ENCODE measurements around the gene SCP2D1. TPM values are rescaled to one million over a fixed set of nuclear protein-coding genes. Genes with fewer than 3 reads are reported as not detected.
A peak's percentile ranks its signal among the peaks of the same experiment; 100 is the strongest.

Gene SCP2D1
- total RNA-seq, 4 donors from 2014 or later: not detected

- Histone ChIP-seq H3K36me3 (no peaks in the 10 kb centered on the region), H3K9me3 (no peaks in the 10 kb centered on the region), H3K27me3 (no peaks in the 10 kb centered on the region)
These were observed 22.8 kb upstream of the SCP2D1 start for GRCh38 chr20:18790787-18791186.

GRCh38 chr20:18793625-18794427, 19.8 kb upstream of the SCP2D1 start:
- Histone ChIP-seq H3K27ac (peak overlapping the region; percentile 88 to 91 (median 89)), H3K27me3 (no peaks in the 10 kb centered on the region), H3K4me1 (no peaks in the 10 kb centered on the region), H3K9me3 (no peaks in the 10 kb centered on the region), H3K4me3 (peak overlapping the region; percentile 64 to 90 (median 71)), H3K36me3 (no peaks in the 10 kb centered on the region)
- peak; percentile 88 to 97 (median 91) for DNase-seq
- peak in 3 of 6 experiments; percentile 6 to 15 (median 12) for TF ChIP-seq CTCF (IDR thresholded peaks at IDR 0.05)
- peak; percentile 39 to 62 for TF ChIP-seq POLR2A (IDR thresholded peaks at IDR 0.05)

More at GRCh38 chr20:18790787-18791186, 22.8 kb upstream of the SCP2D1 start:
- Histone ChIP-seq H3K4me1 (no peaks in the 10 kb centered on the region), H3K4me3 (no peak overlapping the region), H3K27ac (no peak overlapping the region)
- DNase-seq: no peak
- no peak for TF ChIP-seq CTCF (IDR thresholded peaks at IDR 0.05)
- TF ChIP-seq POLR2A (IDR thresholded peaks at IDR 0.05): no peak

- Histone ChIP-seq H3K4me3 (peak overlapping the region; percentile 64 to 90 (median 71)), H3K27ac (peak overlapping the region; percentile 88 to 91 (median 89)), H3K36me3 (no peaks in the 10 kb centered on the region), H3K27me3 (no peaks in the 10 kb centered on the region), H3K4me1 (no peaks in the 10 kb centered on the region), H3K9me3 (no peaks in the 10 kb centered on the region)
- no peak for TF ChIP-seq CTCF (IDR thresholded peaks at IDR 0.05)
- TF ChIP-seq POLR2A (IDR thresholded peaks at IDR 0.05): no peak
- no peak for DNase-seq
These were observed 19.2 kb upstream of the SCP2D1 start for GRCh38 chr20:18794428-18794787.

GRCh38 chr20:18795366-18795765, 18.2 kb upstream of the SCP2D1 start:
- Histone ChIP-seq H3K4me1 (no peaks in the 10 kb centered on the region), H3K27ac (no peak overlapping the region), H3K4me3 (no peak overlapping the region), H3K9me3 (no peaks in the 10 kb centered on the region), H3K27me3 (no peaks in the 10 kb centered on the region), H3K36me3 (no peaks in the 10 kb centered on the region)
- DNase-seq: no peak
- no peak for TF ChIP-seq CTCF (IDR thresholded peaks at IDR 0.05)
- TF ChIP-seq POLR2A (IDR thresholded peaks at IDR 0.05): no peak

GRCh38 chr20:18796282-18796833, 17.2 kb upstream of the SCP2D1 start:
- no peaks in the 10 kb centered on the region for H3K27me3 ChIP-seq
- no peaks in the 10 kb centered on the region for H3K4me1 ChIP-seq
- TF ChIP-seq POLR2A (IDR thresholded peaks at IDR 0.05): no peak
- TF ChIP-seq CTCF (IDR thresholded peaks at IDR 0.05): no peak
- H3K4me3 ChIP-seq: no peak overlapping the region
- DNase-seq: no peak
- no peaks in the 10 kb centered on the region for H3K36me3 ChIP-seq
- no peak overlapping the region for H3K27ac ChIP-seq
- H3K9me3 ChIP-seq: no peaks in the 10 kb centered on the region

Data from Peyer's patch (tissue), 4 donors.